Lung (tissue), 12 donors: Measurements from ENCODE around the gene PTGIS. TPM values are rescaled to one million over a fixed set of nuclear protein-coding genes. Genes with fewer than 3 reads are reported as not detected.

Experiments
- ATAC-seq: fragments of 200-7000 bp; cut with Tn5 transposase; one replicate; pipeline ENCODE4 v1.9.1; 2020; ENCODE audit warnings: moderate number of reproducible peaks; ENCODE audit not compliant: insufficient read depth, low FRiP score
- DNase-seq, 3 donors: peaks; one replicate each; pipeline ENCODE4 v3.0.0-alpha.2; 2013 to 2017
- H3K27ac ChIP-seq, 2 donors: one replicate each; pipeline ENCODE4 v1.5.1; 2013; ENCODE audit warnings: mild to moderate bottlenecking in 2 of 2, moderate library complexity in 2 of 2, control low read depth in 1 of 2, inconsistent platforms in 1 of 2, low read depth in 1 of 2, low read length in 1 of 2
- H3K27me3 ChIP-seq, 3 donors: one replicate each; pipeline ENCODE4 v1.5.1; 2013; ENCODE audit warnings: low read length in 2 of 3; ENCODE audit not compliant: control insufficient read depth in 3 of 3, insufficient read depth in 3 of 3
- H3K36me3 ChIP-seq, 4 donors: one replicate each; pipeline ENCODE4 v1.5.1; 2013; ENCODE audit warnings: low read length in 4 of 4, mild to moderate bottlenecking in 1 of 4, moderate library complexity in 1 of 4; ENCODE audit not compliant: control insufficient read depth in 4 of 4, insufficient read depth in 4 of 4
- H3K4me1 ChIP-seq, 5 donors: one replicate each; pipeline ENCODE4 v1.5.1; 2013; ENCODE audit warnings: low read length in 5 of 5, mild to moderate bottlenecking in 2 of 5, moderate library complexity in 1 of 5; ENCODE audit not compliant: control insufficient read depth in 5 of 5, insufficient read depth in 5 of 5
- H3K4me3 ChIP-seq: one replicate; pipeline ENCODE4 v1.5.1; 2013; ENCODE audit warnings: mild to moderate bottlenecking, control low read depth, moderate library complexity
- H3K9ac ChIP-seq, 2 donors: one replicate each; pipeline ENCODE4 v1.5.1; 2013; ENCODE audit warnings: low read length in 2 of 2, control low read depth in 1 of 2; ENCODE audit not compliant: insufficient read depth in 1 of 2
- H3K9me3 ChIP-seq, 4 donors: one replicate each; pipeline ENCODE4 v1.5.1; 2013; ENCODE audit warnings: low read length in 3 of 4, mild to moderate bottlenecking in 1 of 4, moderate library complexity in 1 of 4; ENCODE audit not compliant: control insufficient read depth in 4 of 4, insufficient read depth in 3 of 4
- whole genome bisulfite sequencing, 2 donors: extraction: QIAGEN DNeasy Blood & Tissue Kit; methylation state at CpG; one replicate each; pipeline ENCODE4 v1.1.7; 2013; 5-methylcytosine and 5-hydroxymethylcytosine counted together
- polyA plus RNA-seq, 2 donors: library from polyadenylated mRNA; stranded (reverse); fragments of 200-250 nt; gene quantifications; one replicate each; pipeline ENCODE4 v1.2.1, GENCODE V29; 2013
- total RNA-seq, 2 donors: library from RNA; depleted of rRNA in 1 of 2; stranded (reverse); fragments of >200 nt in 1 of 2; gene quantifications; one replicate each; pipeline ENCODE4 v1.2.1, GENCODE V29; 2014 to 2021
- TF ChIP-seq, protein P1 (sequence below): IDR thresholded peaks from 2 replicates; pipeline ENCODE4 v1.5.1; 2012; ENCODE audit warnings: mild to moderate bottlenecking; ENCODE audit errors: control extremely low read depth, extremely low read depth
- donor health status: control.
- donor health status: control.
- donor health status: Bipolar disorder and iron deficiency.
- donor health status: healthy.
- donor health status: DM: yes; HTN: yes; CAD: no.

The PTGIS gene
- total and polyA plus RNA-seq, 4 donors: 5.3 to 43.8 (median 14.9) TPM

GRCh38 chr20:49515586-49515985, 52.4 kb downstream of the PTGIS start:
- Histone ChIP-seq H3K4me3 (no peak overlapping the region), H3K27ac (no peak overlapping the region), H3K4me1 (peaks cover 0 to 3% (median 0%) of the 10 kb centered on the region in 5 donors), H3K27me3 (no peaks in the 10 kb centered on the region), H3K9ac (no peak overlapping the region), H3K36me3 (no peaks in the 10 kb centered on the region), H3K9me3 (no peaks in the 10 kb centered on the region)
- WGBS, 2 donors: 51 to 56% methylated on average over 3 of the region's 3 CpGs
- DNase-seq (no peak), ATAC-seq (no peak)
- TF ChIP-seq, protein P1, sequence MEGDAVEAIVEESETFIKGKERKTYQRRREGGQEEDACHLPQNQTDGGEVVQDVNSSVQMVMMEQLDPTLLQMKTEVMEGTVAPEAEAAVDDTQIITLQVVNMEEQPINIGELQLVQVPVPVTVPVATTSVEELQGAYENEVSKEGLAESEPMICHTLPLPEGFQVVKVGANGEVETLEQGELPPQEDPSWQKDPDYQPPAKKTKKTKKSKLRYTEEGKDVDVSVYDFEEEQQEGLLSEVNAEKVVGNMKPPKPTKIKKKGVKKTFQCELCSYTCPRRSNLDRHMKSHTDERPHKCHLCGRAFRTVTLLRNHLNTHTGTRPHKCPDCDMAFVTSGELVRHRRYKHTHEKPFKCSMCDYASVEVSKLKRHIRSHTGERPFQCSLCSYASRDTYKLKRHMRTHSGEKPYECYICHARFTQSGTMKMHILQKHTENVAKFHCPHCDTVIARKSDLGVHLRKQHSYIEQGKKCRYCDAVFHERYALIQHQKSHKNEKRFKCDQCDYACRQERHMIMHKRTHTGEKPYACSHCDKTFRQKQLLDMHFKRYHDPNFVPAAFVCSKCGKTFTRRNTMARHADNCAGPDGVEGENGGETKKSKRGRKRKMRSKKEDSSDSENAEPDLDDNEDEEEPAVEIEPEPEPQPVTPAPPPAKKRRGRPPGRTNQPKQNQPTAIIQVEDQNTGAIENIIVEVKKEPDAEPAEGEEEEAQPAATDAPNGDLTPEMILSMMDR: no peak

- no peaks in the 10 kb centered on the region for H3K9me3 ChIP-seq
- no peak for ATAC-seq
- H3K27ac ChIP-seq: no peak overlapping the region
- no peak overlapping the region for H3K9ac ChIP-seq
- H3K4me1 ChIP-seq: peaks cover 0 to 3% (median 0%) of the 10 kb centered on the region in 5 donors
- H3K36me3 ChIP-seq: no peaks in the 10 kb centered on the region
- H3K4me3 ChIP-seq: no peak overlapping the region
- H3K27me3 ChIP-seq: no peaks in the 10 kb centered on the region
- TF ChIP-seq, protein P1: no peak
- 81 to 88% methylated on average over 2 of the region's 2 CpGs for WGBS, 2 donors
- no peak for DNase-seq
Measured at GRCh38 chr20:49513517-49513916, 54.4 kb downstream of the PTGIS start.

- Histone ChIP-seq H3K36me3 (no peaks in the 10 kb centered on the region), H3K27me3 (no peaks in the 10 kb centered on the region), H3K4me3 (no peak overlapping the region), H3K9me3 (no peaks in the 10 kb centered on the region), H3K27ac (no peak overlapping the region), H3K9ac (no peak overlapping the region), H3K4me1 (peaks cover 0 to 3% (median 0%) of the 10 kb centered on the region in 5 donors)
- WGBS, 2 donors: 88 to 93% methylated on average over 11 of the region's 11 CpGs
- TF ChIP-seq, protein P1: no peak
- DNase-seq (no peak), ATAC-seq (no peak)
Measured at GRCh38 chr20:49513009-49513408, 54.9 kb downstream of the PTGIS start.
